Ovary (tissue), 3 donors: Measurements from ENCODE around the gene TSC22D2.

Source experiments
- EP300 ChIP-seq: sonication (generic); formaldehyde crosslinking; IDR thresholded peaks from one replicate; pipeline ENCODE4 v1.6.1; 2017; ENCODE audit warnings: antibody characterized with exemption
- POLR2A ChIP-seq: fragments of 450-650 bp; IDR thresholded peaks from one replicate; pipeline ENCODE4 v1.6.1; 2017; ENCODE audit warnings: antibody characterized with exemption, mild to moderate bottlenecking, moderate library complexity
- TF ChIP-seq, protein P1 (sequence below), 3 donors: fragments of 450-650 bp in 2 of 3; fragments of 200-600 bp in 1 of 3; IDR thresholded peaks; one replicate each; pipeline versions ENCODE4 v1.5.1 to v1.8.0; 2016 to 2022; ENCODE audit warnings: antibody characterized with exemption in 3 of 3, mild to moderate bottlenecking in 1 of 3
- donor health status: DM: no; HTN: no; CAD: no.

DNA sequence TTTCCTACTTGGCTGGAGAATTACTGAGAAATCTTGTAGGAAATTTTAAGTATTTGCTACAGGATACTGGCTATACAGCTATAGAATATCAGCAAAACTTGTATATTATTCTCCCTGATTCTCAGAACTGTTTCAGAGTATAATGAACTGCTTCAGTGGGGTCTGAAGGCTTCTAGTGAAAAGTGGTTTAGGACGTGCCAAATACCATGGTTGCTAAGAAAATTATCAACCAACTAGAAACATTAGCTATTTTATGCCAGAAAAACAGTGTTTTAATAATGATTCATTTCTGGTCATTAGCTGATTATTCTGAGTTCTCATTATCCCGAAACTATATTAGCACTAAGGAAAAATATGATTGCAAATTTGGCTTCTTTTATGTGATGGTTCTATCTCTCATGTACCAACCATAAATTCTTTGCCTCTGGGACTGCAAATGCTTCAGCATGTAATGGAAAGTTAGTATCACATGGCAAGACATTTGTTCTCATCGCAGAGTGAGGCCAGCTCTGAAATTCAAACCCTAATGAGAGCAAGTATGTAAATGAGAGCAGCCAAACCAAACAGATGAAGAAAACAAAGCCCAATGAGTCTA is 11.0 kb upstream of the TSC22D2 start:
- TF ChIP-seq, protein P1, sequence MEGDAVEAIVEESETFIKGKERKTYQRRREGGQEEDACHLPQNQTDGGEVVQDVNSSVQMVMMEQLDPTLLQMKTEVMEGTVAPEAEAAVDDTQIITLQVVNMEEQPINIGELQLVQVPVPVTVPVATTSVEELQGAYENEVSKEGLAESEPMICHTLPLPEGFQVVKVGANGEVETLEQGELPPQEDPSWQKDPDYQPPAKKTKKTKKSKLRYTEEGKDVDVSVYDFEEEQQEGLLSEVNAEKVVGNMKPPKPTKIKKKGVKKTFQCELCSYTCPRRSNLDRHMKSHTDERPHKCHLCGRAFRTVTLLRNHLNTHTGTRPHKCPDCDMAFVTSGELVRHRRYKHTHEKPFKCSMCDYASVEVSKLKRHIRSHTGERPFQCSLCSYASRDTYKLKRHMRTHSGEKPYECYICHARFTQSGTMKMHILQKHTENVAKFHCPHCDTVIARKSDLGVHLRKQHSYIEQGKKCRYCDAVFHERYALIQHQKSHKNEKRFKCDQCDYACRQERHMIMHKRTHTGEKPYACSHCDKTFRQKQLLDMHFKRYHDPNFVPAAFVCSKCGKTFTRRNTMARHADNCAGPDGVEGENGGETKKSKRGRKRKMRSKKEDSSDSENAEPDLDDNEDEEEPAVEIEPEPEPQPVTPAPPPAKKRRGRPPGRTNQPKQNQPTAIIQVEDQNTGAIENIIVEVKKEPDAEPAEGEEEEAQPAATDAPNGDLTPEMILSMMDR (IDR thresholded peaks at IDR 0.05) = no peak
- no peak for TF ChIP-seq POLR2A
- no peak for TF ChIP-seq EP300
